Measurements from ENCODE around the gene GTF2H3. TPM values are rescaled to one million over a fixed set of nuclear protein-coding genes. Genes with fewer than 3 reads are reported as not detected.

GTF2H3 gene
- total and polyA plus RNA-seq, 10 of the 15 experiments (the other 5 are each of a cell fraction or from before 2014, with no cell fraction given) = 20.6 to 62.9 (median 34.7) TPM

DNA sequence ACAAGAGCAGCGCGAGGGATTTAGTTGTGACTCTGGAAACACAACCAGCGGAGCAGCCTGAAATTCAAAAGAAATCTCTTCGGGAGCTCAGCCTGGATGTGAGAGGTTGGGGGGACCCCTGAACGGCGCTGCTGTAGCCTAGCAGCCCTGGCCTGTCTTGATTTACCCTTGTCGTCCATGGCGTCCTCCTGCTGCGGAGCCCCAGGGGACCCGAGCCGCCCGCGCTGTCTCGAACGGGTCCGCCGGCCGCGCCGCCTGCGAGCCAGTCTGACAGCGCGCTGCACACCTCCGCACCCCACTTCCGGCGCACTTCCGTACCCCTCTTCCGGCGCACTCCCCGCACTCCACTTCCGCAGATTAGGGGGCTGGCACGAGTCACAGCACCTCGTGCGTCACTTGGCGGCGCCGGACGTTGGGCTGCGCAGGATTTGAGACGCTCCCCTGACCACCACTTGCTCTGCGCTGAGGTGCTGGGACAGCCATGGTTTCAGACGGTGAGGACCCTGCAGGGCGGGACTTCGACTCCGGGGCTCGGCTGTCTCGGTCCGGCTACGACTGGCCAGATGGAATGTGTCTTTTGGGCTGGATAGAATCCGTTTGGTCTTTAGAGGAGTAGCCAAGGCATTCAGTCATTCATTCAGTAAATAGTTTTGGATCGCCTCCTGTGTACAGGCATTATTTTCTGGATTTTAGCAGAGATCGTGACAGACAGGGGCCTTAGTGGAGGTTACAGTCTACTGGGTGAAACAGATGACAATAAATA is at the start of gene GTF2H3, which contains the start of gene EIF2B1 (continued):
- TF ChIP-seq DPF2 (IDR thresholded peaks at IDR 0.05) (peak; percentile 49; the same call in 1 of the 2 replicates), CREM (IDR thresholded peaks at IDR 0.05; ENCODE audit: low read depth) (peak; percentile 100), BACH1 (IDR thresholded peaks at IDR 0.05; ENCODE audit: borderline replicate concordance) (no peak), HDAC2 (IDR thresholded peaks at IDR 0.05) (no peak), KAT2A (conservative IDR thresholded peaks at IDR 0.05; ENCODE audit: control insufficient read depth, low read depth, low read length) (no peak), YBX1 (IDR thresholded peaks at IDR 0.05) (no peak), CHD2 (IDR thresholded peaks at IDR 0.05; ENCODE audit: borderline replicate concordance, low read depth, low read length) (peak; percentile 83; the same call in 1 of the 2 replicates), NKRF (conservative IDR thresholded peaks at IDR 0.05) (peak; percentile 93), MYC (IDR thresholded peaks at IDR 0.05; ENCODE audit: insufficient read depth, insufficient read length, insufficient replicate concordance, low read length, severe bottlenecking) (peak; percentile 96), CHD4 (IDR thresholded peaks at IDR 0.05) (no peak), POLR2AphosphoS2 (IDR thresholded peaks at IDR 0.05; ENCODE audit: low read depth, low read length) (peak; percentile 95), CBFB (IDR thresholded peaks at IDR 0.05; ENCODE audit: low read depth) (peak; percentile 91), NRF1 (conservative IDR thresholded peaks at IDR 0.05; ENCODE audit: low read depth, low read length) (peak; percentile 29; the same call in 1 of the 2 replicates), SIX5 (IDR thresholded peaks at IDR 0.05; ENCODE audit: low read depth, low read length, severe bottlenecking) (peak; percentile 76), PBX3 (IDR thresholded peaks at IDR 0.05; ENCODE audit: insufficient replicate concordance, low read depth, low read length) (peak; percentile 17)
- TF ChIP-seq, protein P1, sequence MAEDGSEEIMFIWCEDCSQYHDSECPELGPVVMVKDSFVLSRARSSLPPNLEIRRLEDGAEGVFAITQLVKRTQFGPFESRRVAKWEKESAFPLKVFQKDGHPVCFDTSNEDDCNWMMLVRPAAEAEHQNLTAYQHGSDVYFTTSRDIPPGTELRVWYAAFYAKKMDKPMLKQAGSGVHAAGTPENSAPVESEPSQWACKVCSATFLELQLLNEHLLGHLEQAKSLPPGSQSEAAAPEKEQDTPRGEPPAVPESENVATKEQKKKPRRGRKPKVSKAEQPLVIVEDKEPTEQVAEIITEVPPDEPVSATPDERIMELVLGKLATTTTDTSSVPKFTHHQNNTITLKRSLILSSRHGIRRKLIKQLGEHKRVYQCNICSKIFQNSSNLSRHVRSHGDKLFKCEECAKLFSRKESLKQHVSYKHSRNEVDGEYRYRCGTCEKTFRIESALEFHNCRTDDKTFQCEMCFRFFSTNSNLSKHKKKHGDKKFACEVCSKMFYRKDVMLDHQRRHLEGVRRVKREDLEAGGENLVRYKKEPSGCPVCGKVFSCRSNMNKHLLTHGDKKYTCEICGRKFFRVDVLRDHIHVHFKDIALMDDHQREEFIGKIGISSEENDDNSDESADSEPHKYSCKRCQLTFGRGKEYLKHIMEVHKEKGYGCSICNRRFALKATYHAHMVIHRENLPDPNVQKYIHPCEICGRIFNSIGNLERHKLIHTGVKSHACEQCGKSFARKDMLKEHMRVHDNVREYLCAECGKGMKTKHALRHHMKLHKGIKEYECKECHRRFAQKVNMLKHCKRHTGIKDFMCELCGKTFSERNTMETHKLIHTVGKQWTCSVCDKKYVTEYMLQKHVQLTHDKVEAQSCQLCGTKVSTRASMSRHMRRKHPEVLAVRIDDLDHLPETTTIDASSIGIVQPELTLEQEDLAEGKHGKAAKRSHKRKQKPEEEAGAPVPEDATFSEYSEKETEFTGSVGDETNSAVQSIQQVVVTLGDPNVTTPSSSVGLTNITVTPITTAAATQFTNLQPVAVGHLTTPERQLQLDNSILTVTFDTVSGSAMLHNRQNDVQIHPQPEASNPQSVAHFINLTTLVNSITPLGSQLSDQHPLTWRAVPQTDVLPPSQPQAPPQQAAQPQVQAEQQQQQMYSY (CRISPR knock-in tag; IDR thresholded peaks at IDR 0.05) = no peak
- TF ChIP-seq, protein P2, sequence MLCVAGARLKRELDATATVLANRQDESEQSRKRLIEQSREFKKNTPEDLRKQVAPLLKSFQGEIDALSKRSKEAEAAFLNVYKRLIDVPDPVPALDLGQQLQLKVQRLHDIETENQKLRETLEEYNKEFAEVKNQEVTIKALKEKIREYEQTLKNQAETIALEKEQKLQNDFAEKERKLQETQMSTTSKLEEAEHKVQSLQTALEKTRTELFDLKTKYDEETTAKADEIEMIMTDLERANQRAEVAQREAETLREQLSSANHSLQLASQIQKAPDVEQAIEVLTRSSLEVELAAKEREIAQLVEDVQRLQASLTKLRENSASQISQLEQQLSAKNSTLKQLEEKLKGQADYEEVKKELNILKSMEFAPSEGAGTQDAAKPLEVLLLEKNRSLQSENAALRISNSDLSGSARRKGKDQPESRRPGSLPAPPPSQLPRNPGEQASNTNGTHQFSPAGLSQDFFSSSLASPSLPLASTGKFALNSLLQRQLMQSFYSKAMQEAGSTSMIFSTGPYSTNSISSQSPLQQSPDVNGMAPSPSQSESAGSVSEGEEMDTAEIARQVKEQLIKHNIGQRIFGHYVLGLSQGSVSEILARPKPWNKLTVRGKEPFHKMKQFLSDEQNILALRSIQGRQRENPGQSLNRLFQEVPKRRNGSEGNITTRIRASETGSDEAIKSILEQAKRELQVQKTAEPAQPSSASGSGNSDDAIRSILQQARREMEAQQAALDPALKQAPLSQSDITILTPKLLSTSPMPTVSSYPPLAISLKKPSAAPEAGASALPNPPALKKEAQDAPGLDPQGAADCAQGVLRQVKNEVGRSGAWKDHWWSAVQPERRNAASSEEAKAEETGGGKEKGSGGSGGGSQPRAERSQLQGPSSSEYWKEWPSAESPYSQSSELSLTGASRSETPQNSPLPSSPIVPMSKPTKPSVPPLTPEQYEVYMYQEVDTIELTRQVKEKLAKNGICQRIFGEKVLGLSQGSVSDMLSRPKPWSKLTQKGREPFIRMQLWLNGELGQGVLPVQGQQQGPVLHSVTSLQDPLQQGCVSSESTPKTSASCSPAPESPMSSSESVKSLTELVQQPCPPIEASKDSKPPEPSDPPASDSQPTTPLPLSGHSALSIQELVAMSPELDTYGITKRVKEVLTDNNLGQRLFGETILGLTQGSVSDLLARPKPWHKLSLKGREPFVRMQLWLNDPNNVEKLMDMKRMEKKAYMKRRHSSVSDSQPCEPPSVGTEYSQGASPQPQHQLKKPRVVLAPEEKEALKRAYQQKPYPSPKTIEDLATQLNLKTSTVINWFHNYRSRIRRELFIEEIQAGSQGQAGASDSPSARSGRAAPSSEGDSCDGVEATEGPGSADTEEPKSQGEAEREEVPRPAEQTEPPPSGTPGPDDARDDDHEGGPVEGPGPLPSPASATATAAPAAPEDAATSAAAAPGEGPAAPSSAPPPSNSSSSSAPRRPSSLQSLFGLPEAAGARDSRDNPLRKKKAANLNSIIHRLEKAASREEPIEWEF (IDR thresholded peaks at IDR 0.05; ENCODE audit: insufficient replicate concordance, low read depth, low read length) = no peak
